HG03575 (cell line): ENCODE results near the gene STK10.

ENCODE experiments used
- ATAC-seq: cut with Tn5 transposase; IDR thresholded peaks from one replicate; pipeline ENCODE4 v1.9.1; 2021; ENCODE audit not compliant: unreplicated experiment, insufficient number of reproducible peaks, low FRiP score; ENCODE audit errors: extremely low read depth

The STK10 gene

DNA sequence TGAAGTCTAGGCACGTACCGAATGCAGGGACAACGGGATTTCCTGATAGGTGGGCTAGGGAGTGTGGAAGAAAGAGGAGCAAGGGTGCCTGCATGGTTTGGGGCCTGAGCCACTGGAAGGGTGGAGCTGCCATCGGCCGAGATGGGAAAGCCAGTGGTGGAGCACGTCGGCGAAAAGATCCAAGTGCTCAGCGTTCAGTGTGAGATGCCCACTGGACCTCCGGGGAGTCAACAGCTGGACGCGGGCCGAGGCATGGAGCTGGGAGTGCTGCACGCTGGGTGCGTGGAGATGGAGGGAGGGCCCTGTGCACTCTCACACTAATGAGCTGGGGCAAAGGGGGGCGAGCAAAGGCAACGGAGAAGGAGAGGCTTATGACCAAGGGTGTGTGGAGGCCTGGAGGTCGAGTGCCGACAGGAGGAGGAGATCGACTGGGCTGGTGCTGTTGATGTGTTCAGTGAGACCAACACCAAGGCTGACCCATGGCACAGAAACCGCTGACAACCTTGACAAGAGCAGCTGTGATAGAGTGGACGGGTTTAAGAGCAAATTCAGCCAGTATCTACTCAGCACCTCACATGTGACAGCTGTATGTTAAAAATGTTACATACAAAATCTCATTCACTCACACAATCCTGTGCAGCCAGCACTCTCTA is 85.7 kb downstream of the STK10 start:
- no peak for ATAC-seq

DNA sequence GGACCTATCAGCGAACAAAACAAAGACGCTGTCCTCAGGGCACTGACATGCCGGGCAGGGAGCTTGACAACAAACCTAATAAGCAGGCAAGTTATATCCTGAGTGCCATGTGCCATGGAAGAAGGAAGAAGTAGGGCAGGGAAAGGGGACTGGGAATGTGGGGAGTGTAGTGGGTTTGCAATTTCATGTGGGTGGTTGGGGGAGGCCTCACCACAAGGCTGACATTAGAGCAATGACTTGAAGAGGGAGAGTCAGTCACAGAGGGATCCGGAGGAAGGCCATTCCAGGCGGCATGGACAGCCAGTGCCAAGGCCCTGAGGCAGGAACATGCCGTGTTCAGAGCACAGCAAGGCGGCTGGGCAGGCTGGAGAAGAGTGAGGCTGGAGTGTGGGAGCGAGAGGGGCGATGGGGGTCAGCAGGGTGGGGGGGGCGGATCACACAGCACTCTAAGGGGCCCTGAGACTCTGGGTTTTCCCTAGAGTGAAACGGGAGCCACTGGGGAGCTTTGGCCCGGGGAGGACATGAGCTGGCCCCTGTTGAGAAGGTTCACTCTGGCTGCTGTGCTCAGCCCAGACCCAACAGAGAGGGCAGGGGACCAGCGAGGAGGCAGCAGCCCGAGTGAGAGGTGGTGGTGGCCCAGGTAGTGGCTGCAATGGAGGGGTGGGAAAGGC is 86.3 kb downstream of the STK10 start:
- no peak for ATAC-seq

DNA sequence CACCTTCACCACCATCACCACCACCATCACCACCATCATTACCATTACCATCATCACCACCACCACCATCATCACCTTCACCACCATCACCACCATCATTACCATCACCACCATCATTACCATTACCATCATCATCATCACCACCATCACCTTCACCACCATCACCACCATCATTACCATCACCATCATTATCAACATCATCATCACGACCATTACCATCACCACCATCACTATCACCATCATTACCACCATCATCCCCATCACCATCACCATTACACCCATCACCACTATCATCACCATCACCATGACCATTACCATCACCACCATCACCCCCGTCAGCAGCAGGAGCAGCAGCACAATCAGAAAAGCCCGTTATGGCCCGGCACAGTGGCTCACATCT is 89.1 kb downstream of the STK10 start:
- no peak for ATAC-seq

DNA sequence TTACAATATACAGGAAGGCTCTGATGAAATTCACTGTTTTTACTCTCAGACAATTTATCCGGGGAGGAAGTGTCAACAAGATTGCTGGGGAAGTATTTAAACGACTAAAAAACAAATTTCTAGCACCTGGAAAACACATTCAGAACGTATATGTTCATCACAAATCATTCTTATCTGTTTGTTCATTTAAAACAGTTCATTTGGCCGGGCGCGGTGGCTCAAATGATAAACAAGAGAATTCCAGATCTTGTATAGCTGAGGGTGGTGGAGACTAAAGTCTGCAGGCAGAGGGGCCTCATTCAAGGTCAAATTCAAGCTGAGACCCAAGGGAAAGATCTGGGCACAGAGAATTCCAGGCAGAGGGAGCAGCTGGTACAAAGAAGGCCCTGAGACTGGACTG is 90.0 kb downstream of the STK10 start:
- ATAC-seq, result no peak

DNA sequence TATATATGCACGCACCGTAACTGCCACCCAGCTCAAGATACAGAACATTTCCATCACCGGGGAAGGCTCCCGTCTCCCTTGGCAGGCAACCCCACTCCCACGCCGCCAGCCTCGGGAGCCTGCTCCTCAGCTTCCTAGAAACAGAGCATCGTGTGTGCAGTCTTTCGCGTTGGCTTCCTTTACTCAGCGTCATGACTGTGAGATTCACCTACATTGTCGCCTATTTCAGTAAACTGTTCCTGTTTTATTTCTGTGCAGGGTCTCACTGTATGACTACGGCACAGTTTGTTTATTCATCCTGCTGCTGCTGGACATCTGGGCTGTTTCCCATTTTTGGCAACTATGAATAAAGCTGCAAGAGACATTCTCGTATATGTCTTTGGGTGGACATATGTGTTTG is 90.7 kb downstream of the STK10 start:
- no peak for ATAC-seq

DNA sequence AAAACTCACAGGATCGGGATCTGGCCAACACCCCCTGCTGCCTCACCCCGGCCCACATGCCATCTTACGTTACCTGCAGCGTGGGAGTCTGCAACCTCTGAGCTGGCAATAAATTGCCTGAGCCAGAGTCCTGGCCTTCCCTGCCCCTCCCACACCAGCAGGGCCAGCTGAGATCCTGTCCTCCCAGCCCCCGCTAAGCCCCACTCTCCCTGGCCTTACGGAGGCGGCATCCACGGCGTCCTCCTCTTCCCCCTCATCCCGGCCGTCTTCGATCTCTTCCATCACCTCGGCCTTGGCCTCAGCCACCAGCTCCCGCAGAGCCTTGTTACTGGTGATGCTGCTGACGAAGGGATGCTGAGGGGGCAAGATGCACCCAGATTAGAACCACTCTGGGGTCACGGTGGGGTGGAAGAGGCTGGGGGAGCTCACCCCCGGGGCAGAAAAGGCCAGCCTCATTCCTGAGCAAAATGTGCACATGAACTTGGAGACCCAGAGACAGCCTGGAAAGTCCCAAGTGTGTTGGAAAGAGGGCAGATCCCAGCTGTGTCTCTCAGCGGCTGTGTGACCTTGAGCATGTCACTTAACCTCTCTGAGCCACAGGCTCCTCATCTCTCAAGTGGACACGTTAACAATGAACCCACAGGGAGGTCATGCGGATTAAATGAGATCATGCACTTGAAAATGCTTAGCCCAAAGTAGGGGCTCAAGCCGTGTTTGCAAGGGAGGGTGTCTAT is 91.7 kb downstream of the STK10 start:
- no peak for ATAC-seq

DNA sequence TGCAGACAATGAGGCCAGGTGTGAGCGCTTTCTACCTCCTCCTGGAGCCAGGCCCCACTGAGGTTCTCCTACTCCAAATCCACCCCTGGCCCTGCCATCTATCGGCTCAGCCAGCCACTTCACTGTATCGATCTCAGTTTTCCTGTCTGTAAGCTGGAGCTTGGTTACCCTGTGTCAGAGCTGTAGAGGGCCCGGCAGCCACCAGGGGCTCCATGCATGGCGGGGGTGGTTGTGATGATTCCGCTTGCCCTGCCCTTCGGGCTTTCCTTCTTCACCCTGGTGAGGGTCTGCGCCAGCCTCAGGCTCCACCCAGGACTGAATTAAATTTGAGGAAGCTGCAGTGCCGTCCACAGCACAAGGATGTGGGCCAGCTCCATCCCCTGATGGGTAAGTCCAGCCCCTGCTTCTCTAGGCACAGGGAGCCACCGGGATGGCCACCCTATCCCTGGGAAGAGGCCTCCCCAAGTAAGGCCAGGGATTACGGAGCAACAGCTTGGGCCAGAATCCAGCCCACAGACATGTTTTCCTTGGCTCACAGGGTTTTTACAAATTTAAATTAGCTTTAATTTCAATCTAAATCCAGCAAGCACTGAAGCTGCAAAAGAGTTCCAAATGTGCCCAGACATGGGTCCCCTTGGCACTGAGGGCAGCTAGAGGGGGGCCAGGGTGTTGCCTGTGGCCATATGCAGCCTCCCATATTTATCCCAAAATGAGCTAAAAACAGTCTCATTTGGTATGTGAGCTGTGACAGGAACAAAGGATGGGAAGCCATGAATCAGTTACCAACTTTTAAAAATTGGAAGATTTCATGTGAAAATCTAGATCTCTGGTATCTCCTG is 92.4 kb downstream of the STK10 start:
- ATAC-seq, result no peak

DNA sequence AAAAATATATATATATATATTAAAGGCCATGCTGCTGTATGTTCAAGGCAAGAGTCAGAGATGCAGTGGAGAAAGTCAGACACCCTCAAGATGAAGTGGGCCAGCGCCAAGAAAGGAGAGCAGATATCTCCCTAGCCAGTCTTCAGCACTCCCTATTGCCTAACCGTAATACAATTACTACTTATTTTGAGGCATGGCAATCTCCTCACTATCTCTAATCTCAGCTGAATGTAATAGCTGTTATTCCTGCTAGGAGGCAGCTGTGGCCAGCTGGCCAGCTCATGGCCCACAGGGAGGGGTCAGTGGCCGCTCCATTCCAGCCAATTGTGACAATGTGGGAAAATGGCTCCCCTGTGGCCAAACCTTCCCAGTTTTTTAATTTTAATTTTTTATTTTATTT is 94.1 kb downstream of the STK10 start:
- no peak for ATAC-seq

DNA sequence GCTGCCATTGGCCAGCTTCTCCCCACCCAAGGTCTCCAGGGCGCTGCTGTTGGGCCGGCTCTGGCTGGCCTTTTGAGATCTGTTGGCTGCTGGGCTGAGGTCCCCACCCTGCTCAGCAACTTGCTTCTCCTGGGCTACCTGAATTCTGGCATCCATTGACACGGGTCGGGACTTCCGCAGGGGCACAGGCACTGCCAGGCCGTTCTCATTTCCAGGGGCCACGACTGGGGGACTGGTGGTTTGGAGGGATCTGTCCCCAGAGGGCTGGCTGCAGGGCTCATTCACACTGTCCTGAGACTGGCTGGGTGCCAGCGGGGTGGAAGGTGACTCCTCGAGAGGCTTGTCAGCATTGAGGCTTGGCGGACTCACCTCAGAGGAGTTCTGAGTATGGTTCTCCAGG is 94.5 kb downstream of the STK10 start:
- ATAC-seq, result no peak

DNA sequence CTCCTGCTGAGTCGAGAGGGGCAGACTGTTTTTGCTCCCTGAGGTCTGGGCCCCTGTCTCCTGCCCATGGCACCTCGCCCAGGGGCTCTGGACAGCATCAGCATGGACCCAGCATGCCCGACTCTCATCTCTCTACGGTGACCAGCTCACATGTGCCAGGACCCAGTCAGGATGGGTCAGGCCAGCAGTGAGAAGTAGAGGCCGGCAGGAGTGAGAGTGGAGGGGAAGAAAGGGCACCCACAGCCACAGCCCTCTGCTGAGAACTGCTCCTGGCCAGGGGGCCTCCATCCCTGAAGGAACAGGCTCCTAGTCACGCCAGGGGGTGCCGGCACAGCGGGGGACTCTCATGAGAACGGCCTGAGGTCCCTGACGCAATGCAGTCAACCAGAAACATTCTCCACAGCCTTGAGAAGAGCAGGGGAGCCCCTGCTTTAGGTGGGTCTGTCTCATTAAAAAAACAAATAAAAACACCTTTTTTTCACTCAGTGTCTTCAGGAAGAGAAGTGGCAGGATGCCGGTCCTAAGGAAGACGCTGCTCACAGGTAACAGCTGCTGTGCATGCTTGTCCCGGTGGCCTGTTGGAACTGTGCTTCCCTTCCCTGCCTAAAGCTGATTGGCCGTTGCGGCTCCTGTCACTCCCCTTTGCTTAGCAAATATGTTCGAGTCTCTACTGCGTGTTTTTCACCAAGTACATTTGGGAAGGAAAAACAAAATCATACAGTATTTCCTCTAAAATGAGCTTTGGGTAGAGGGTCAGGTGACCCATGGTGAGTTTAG is 95.9 kb downstream of the STK10 start:
- ATAC-seq, result no peak

DNA sequence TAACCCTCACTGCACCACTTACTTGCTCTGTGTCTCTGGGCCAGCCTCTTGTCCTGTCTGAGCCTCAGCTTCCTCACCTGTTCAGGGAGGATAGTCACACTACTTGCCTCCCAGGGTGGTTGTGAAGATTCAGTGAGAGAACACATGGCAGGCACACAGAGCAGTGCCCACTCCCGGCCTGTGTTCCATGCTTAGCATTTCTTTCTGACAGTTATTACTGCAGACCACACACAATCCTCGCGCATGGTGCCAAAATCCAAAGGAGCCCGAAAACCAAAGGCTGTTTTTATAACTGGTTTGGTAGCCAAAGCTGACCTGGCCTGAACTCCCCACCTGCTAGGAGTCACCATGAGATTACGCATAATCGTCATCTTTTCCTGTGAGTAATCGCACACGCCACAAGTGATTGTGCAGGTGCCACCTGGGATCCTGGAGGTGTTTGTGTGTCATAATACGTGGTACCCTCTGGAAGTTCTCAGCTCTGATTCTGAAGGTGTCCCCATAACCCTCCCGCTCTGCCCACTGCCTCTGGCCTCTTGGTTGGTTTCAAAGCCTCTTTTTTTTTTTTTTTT is 97.0 kb downstream of the STK10 start:
- ATAC-seq, result no peak

DNA sequence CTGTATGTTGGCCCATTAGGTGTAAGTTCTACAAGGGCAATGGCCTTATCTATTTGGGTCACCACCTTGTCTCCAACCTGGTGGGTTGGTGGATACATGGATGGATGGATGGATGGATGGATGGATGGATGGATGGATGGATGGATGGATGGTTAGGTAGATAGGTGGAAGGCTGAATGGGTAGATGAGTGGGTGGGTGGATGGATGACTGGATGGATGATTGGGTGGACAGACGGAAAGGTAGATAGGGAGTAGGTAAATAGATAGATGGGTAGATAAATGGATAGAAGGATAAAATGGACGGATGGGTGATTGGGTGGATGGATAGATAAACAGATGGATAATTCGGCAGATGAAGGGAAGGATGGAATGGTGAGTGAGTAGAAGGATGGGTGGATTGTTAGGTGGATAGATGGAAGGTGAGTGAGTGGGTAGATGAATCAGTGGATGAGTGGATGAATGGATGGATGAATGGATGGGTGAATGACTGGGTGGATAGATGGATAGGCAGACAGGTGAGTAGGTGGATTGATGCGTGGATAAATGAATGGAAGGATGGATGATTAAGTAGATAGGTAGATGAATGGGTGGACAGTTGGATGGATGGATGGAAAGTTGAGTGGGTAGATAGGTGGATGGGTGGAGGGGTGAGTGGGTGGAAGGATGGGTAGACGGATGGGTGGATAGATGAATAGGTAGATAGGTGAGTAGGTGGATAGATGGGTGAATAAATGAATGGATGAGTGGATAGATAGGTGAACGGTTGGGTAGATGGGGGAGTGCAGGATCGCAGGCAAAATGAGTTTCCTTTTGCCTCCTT is 98.5 kb downstream of the STK10 start:
- no peak for ATAC-seq

DNA sequence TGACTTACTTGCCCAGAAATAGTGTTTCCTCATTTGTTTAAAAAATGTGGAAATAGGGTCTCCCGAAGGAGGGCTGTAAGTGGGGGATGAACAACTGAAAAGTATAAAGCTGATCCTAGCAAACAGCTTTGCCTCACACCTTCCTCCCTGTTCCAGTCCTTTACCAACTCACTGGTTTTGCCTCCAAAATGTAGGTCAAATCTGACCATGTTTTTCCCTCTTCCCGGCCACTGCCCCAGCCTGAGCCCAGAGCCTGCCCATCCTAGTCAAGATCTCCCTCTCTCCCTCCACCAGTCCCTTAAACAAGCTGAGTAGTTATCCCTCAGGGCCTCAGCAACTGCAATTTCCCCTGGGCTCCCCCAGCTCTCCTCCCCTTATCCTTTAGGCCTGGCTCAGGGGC is 99.2 kb downstream of the STK10 start:
- ATAC-seq, result no peak

DNA sequence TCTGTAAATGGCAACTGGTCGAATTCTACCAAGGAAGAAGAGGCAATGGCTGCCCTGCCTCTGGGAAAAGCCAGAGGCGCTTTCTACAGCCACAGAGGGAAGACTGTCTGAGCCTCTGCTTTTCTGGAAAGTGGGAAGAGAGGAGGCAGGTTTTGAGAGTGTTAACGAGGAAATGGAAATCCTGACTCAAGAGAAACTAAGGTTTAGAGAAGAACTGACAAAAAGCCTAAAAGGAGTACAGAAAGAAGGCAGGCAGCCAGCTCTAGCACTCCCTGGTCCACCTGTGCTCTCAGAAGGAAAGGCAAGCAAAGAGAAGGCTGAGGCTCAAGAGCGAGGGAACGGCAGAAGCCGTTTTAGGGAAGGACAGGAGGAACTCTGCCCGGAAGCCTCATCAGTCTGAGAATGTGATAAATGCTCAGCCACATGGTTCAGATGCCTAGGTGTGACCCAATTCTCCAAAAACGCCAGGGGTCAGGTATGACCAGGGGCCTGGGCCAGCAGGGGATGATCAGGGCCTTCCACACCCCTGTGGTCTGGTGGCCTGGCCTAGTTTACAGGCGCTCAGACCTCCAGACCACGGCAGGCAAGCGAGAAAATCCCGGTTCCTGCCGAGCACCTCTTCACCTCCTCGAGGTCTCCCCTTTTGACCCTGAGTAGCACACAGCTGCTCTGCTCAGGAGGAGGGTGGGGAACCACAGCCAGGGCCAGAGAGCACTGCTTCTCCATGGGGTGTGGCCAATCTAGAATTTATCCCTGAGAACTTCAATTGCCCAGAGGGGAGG is 101.6 kb downstream of the STK10 start:
- no peak for ATAC-seq

DNA sequence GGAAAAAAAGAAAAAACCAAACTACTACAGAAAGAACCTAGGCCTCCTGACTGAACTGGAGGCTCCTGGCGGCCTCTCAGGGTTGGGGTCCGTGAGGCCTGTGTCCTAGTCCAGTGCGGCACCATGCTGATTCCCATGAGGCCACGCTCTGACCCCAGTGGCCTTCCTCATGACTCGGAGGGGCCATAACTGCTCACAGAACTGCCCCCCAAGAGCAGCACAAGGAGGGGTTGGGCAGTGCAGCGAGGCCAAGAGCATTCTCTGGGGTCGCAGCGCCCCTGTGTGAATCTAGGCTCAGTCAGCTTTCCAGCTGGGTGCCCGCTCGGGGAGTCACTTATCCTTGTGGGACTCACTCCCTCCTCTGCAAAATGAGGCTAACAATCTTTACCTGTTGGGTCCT is 102.3 kb downstream of the STK10 start:
- no peak for ATAC-seq

DNA sequence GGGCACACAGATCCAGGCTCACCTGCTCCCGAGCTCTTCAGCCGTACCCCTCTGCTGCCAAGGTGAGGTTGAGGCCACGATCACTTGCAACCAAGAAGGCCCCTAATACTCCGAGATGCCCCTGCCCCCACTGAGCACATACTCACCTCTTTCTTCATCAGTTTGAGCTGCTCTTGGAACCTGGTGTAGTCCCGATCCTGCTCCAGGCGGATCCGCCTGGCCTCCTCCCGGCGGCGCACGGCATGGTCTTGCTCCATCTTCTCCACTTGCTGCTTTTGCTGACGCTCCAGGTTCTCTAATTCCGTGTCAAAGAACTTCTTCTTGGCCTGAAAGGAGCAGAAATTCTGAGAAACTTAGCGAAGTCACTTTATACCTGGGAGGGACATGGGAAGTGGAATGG is 105.8 kb downstream of the STK10 start:
- no peak for ATAC-seq

DNA sequence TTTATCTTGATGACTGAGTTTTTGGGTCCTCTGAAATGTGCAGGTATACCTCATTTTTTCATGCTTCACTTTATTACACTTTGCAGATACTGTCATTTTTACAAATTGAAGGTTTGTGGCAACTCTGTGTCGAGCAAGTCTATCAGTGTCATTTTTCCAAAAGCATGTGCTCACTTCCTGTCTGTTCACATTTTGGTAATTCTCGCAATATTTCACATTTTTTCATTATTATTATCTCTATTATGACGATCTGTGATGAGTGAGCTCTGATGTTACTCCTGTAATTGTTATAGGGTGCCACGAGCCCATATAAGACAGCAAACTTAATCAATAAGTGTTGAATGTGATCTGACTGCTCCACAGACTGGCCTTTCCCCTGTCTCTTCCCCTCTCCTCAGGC is 108.1 kb downstream of the STK10 start:
- ATAC-seq, result no peak
